Endothelial cell of umbilical vein (primary cell): ENCODE results near the gene GALNT11. TPM values are rescaled to one million over a fixed set of nuclear protein-coding genes. Genes with fewer than 3 reads are reported as not detected.

Experiments used
- BruUV-seq: library from RNA; stranded (reverse); fragments of 400-500 nt; replicated peaks from 2 replicates; lab custom pipeline; 2021; lab: Mats Ljungman, UMichigan
- CTCF ChIA-PET: fragments of 300-600, 350-600 bp; sonication (Branson Sonifier 250); formaldehyde crosslinking; loops from one replicate; lab custom pipeline; 2021; ENCODE audit warnings: antibody characterized with exemption, inconsistent platforms; lab: Charles Lee
- POLR2A ChIA-PET: fragments of 300-600, 350-600 bp; sonication (Branson Sonifier 250); formaldehyde crosslinking; loops from one replicate; lab custom pipeline; 2021; ENCODE audit warnings: antibody characterized with exemption, inconsistent platforms; lab: Charles Lee
- DNase-seq: peaks from one replicate; pipeline ENCODE4 v3.0.0-alpha.2; 2011; ENCODE audit warnings: low read depth, low spot score
- FAIRE-seq: peaks from 2 replicates; lab custom pipeline; 2011; peaks lifted over from hg19 to GRCh38; lab: Jason Lieb, UNC
- H2AFZ ChIP-seq: 2 replicates; pipeline ENCODE4 v1.6.0; 2012; ENCODE audit warnings: low read depth, low read length, control low read depth, inconsistent platforms
- H3K27ac ChIP-seq: 2 replicates; pipeline ENCODE4 v1.5.1; 2011; ENCODE audit warnings: low read depth, mild to moderate bottlenecking, control low read depth, low read length, moderate library complexity; ENCODE audit not compliant: insufficient read depth
- H3K27me3 ChIP-seq, 2 experiments: 2 replicates each; pipeline versions ENCODE4 v1.6.0 to v1.6.1; 2011; ENCODE audit warnings: low read length in 2 of 2, mixed read lengths in 1 of 2; ENCODE audit not compliant: control insufficient read depth in 2 of 2, insufficient read depth in 2 of 2
- H3K36me3 ChIP-seq, 2 experiments: 2 replicates in 1 of 2; 3 replicates in 1 of 2; pipeline ENCODE4 v1.5.1; 2011; ENCODE audit warnings: low read length in 2 of 2, mild to moderate bottlenecking in 1 of 2, moderate library complexity in 1 of 2; ENCODE audit not compliant: control insufficient read depth in 2 of 2, insufficient read depth in 2 of 2; ENCODE audit errors: extremely low read depth in 1 of 2
- H3K4me1 ChIP-seq: 3 replicates; pipeline ENCODE4 v1.5.1; 2011; ENCODE audit warnings: mild to moderate bottlenecking, low read length; ENCODE audit not compliant: control insufficient read depth, insufficient read depth; ENCODE audit errors: extremely low read depth
- H3K4me2 ChIP-seq: 2 replicates; pipeline ENCODE4 v1.6.1; 2011; ENCODE audit warnings: low read length, control low read depth, mixed read lengths; ENCODE audit not compliant: insufficient read depth
- H3K4me3 ChIP-seq, 3 experiments: fragments of 200-600 bp in 1 of 3; sonication (generic), shearing (Covaris generic) in 1 of 3; replicated peaks in 1 of 3; 2 replicates each; pipeline ENCODE4 v1.5.1; 2011 to 2016; ENCODE audit warnings: control low read depth in 3 of 3, low read length in 3 of 3, mild to moderate bottlenecking in 2 of 3, inconsistent platforms in 1 of 3, low read depth in 1 of 3, moderate library complexity in 1 of 3; ENCODE audit not compliant: insufficient read depth in 1 of 3
- H3K79me2 ChIP-seq: 2 replicates; pipeline ENCODE4 v1.6.0; 2012; ENCODE audit warnings: low read length, inconsistent platforms; ENCODE audit not compliant: control insufficient read depth, insufficient read depth
- H3K9ac ChIP-seq: replicated peaks from 2 replicates; pipeline ENCODE3; 2011; ENCODE audit warnings: low read length, control low read depth; ENCODE audit not compliant: insufficient read depth; ENCODE audit errors: extremely low read depth
- H3K9me1 ChIP-seq: replicated peaks from 3 replicates; pipeline ENCODE4 v1.6.0; 2011; ENCODE audit warnings: mild to moderate bottlenecking, low read length; ENCODE audit not compliant: control insufficient read depth, insufficient read depth; ENCODE audit errors: extremely low read depth
- H3K9me3 ChIP-seq: replicated peaks from 2 replicates; pipeline ENCODE4 v1.5.1; 2012; ENCODE audit warnings: low read length, inconsistent platforms; ENCODE audit not compliant: control insufficient read depth, insufficient read depth
- H4K20me1 ChIP-seq: replicated peaks from 2 replicates; pipeline ENCODE3; 2011; ENCODE audit warnings: mild to moderate bottlenecking, low read length; ENCODE audit not compliant: control insufficient read depth, insufficient read depth; ENCODE audit errors: extremely low read depth
- EZH2 ChIP-seq: IDR thresholded peaks from 2 replicates; pipeline ENCODE4 v1.6.1; 2012; ENCODE audit warnings: borderline replicate concordance, low read depth, mild to moderate bottlenecking, moderate library complexity, low read length, inconsistent platforms; ENCODE audit not compliant: severe bottlenecking
- FOS ChIP-seq: IDR thresholded peaks from 2 replicates; pipeline ENCODE4 v1.6.1; 2011; ENCODE audit warnings: mild to moderate bottlenecking, low read length, moderate library complexity, borderline replicate concordance; ENCODE audit not compliant: insufficient read depth
- GATA2 ChIP-seq: IDR thresholded peaks from 2 replicates; pipeline ENCODE4 v1.7.0; 2011; ENCODE audit warnings: low read depth, mild to moderate bottlenecking, moderate library complexity, mixed read lengths, low read length; ENCODE audit not compliant: insufficient read length, insufficient read depth
- JUN ChIP-seq: IDR thresholded peaks from 2 replicates; pipeline ENCODE4 v1.6.1; 2011; ENCODE audit warnings: borderline replicate concordance, low read depth; ENCODE audit not compliant: insufficient read length, insufficient read depth
- MYC ChIP-seq: IDR thresholded peaks from one replicate; pipeline ENCODE4 v1.6.1; 2011; ENCODE audit warnings: mild to moderate bottlenecking, low read depth, low read length
- POLR2A ChIP-seq: IDR thresholded peaks from 2 replicates; pipeline ENCODE4 v1.6.1; 2012; ENCODE audit warnings: low read depth, mild to moderate bottlenecking, control low read depth, low read length
- POLR2AphosphoS5 ChIP-seq: IDR thresholded peaks from 2 replicates; pipeline ENCODE4 v1.6.1; 2012; ENCODE audit warnings: low read depth, mild to moderate bottlenecking, control low read depth, low read length, moderate library complexity; ENCODE audit not compliant: insufficient read depth
- dilution Hi-C: fragments of 300-500 bp; cut with MboI; formaldehyde crosslinking; loops from one replicate; pipeline ENCODE4 v1.15.0; 2019; ENCODE audit warnings: low sequenced_read_pairs; ENCODE audit not compliant: extremely low pct_ligation_motif_present
- intact Hi-C: fragments of 100-400 bp; cut with micrococcal nuclease; formaldehyde crosslinking; loops from one replicate; pipeline ENCODE4 v1.10.0; 2022
- polyA plus RNA-seq, 4 experiments: library from polyadenylated mRNA; depleted of rRNA in 3 of 4; stranded (reverse) in 3 of 4; unstranded in 1 of 4; fragments of >200 nt; gene quantifications; 2 replicates each; pipeline versions ENCODE4 v1.2.1 to v1.2.3, GENCODE V29; 2011 to 2012; ENCODE audit warnings: missing spikeins in 1 of 4
- total RNA-seq: library from RNA; stranded (reverse); gene quantifications from 2 replicates; pipeline ENCODE4 v1.2.3, GENCODE V29; 2021
- TF ChIP-seq, protein P1 (sequence below), 2 donors: IDR thresholded peaks; 1 replicate in 1 of 2; 2 replicates in 1 of 2; pipeline ENCODE4 v1.5.1; 2011; ENCODE audit warnings: low read length in 2 of 2, mild to moderate bottlenecking in 2 of 2, moderate library complexity in 2 of 2, control low read depth in 1 of 2, inconsistent platforms in 1 of 2, low read depth in 1 of 2; ENCODE audit not compliant: insufficient read depth in 1 of 2; ENCODE audit errors: extremely low read depth in 1 of 2
- TF ChIP-seq, protein P2 (sequence below): IDR thresholded peaks from 2 replicates; pipeline ENCODE4 v1.6.1; 2011; ENCODE audit not compliant: insufficient read depth, insufficient read length

The GALNT11 gene
- total and polyA plus RNA-seq, 2 donors (not counting 3 experiments of a cell fraction or from before 2014, with no cell fraction given), result 27.7 to 36.5 TPM

DNA sequence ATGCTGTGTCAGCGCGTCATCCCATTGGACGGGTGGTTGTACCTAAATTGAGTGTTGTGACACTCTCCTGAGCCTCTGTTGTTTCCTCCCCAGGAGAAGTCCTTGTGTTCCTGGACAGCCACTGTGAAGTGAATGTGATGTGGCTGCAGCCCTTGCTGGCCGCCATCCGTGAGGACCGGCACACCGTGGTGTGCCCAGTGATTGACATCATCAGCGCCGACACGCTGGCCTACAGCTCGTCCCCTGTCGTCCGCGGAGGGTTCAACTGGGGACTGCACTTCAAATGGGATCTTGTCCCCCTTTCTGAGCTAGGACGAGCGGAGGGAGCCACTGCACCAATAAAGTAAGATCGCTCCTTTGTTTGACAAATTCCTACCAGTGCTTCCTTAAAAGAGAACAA, 82.5 kb downstream of the GALNT11 start:
- no peak for FAIRE-seq
- ChIA-PET POLR2A (no interaction called here), CTCF (interaction anchor here (1.2 kb wide), 1 partner anchor 29 kb away, joined by 3 read pairs; no protein-coding TSS in a partner anchor)
- peaks cover 3 to 4% of the 10 kb centered on the region in 2 experiments for H3K36me3 ChIP-seq
- H2AFZ ChIP-seq, result no peak overlapping the region
- H3K27ac ChIP-seq, result no peak overlapping the region
- H3K9ac ChIP-seq, result no peak overlapping the region
- BruUV-seq, result no TSS peak
- H3K27me3 ChIP-seq, result no peaks in the 10 kb centered on the region
- no peaks in the 10 kb centered on the region for H3K9me3 ChIP-seq
- H3K9me1 ChIP-seq, result no peaks in the 10 kb centered on the region
- intact Hi-C loops (no loop called here), dilution Hi-C loops (no loop called here)
- H3K4me1 ChIP-seq, result no peaks in the 10 kb centered on the region
- no peaks in the 10 kb centered on the region for H4K20me1 ChIP-seq
- H3K79me2 ChIP-seq, result no peaks in the 10 kb centered on the region
- DNase-seq, result no peak
- no peak for TF ChIP-seq EZH2
- no peak for TF ChIP-seq MYC
- TF ChIP-seq POLR2AphosphoS5, result no peak
- TF ChIP-seq JUN, result no peak
- TF ChIP-seq, protein P1, sequence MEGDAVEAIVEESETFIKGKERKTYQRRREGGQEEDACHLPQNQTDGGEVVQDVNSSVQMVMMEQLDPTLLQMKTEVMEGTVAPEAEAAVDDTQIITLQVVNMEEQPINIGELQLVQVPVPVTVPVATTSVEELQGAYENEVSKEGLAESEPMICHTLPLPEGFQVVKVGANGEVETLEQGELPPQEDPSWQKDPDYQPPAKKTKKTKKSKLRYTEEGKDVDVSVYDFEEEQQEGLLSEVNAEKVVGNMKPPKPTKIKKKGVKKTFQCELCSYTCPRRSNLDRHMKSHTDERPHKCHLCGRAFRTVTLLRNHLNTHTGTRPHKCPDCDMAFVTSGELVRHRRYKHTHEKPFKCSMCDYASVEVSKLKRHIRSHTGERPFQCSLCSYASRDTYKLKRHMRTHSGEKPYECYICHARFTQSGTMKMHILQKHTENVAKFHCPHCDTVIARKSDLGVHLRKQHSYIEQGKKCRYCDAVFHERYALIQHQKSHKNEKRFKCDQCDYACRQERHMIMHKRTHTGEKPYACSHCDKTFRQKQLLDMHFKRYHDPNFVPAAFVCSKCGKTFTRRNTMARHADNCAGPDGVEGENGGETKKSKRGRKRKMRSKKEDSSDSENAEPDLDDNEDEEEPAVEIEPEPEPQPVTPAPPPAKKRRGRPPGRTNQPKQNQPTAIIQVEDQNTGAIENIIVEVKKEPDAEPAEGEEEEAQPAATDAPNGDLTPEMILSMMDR (IDR thresholded peaks at IDR 0.05; ENCODE audit: extremely low read depth in 1 of 2, insufficient read depth in 1 of 2, low read depth in 1 of 2, low read length in 2 of 2), result no peak
- no peak for TF ChIP-seq FOS
- TF ChIP-seq, protein P2, sequence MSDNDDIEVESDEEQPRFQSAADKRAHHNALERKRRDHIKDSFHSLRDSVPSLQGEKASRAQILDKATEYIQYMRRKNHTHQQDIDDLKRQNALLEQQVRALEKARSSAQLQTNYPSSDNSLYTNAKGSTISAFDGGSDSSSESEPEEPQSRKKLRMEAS, result no peak
- TF ChIP-seq POLR2A, result no peak
- no peak for TF ChIP-seq GATA2
- no peak overlapping the region for H3K4me2 ChIP-seq
- no peak overlapping the region for H3K4me3 ChIP-seq
